Activated naive CD4-positive, alpha-beta T cell treated with anti-CD3 and anti-CD28 coated beads, Interleukin-2, amount 50 U/mL, for 24 hours (primary cell): ENCODE results near the gene POLR2L.
A peak's percentile ranks its signal among the peaks of the same experiment; 100 is the strongest.

ENCODE experiments used
- H3K27ac Mint-ChIP-seq: one replicate; pipeline ENCODE4 v1.8.0; 2021; ENCODE audit warnings: mild to moderate bottlenecking, mixed read lengths
- H3K27me3 Mint-ChIP-seq: one replicate; pipeline ENCODE4 v1.8.0; 2021; ENCODE audit warnings: mixed read lengths
- H3K36me3 Mint-ChIP-seq: one replicate; pipeline ENCODE4 v1.8.0; 2021; ENCODE audit warnings: mixed read lengths
- H3K4me1 Mint-ChIP-seq: one replicate; pipeline ENCODE4 v1.8.0; 2021; ENCODE audit warnings: mixed read lengths
- H3K4me3 Mint-ChIP-seq: one replicate; pipeline ENCODE4 v1.8.0; 2021; ENCODE audit warnings: mild to moderate bottlenecking, mixed read lengths
- H3K9me3 Mint-ChIP-seq: one replicate; pipeline ENCODE4 v1.8.0; 2021; ENCODE audit warnings: mixed read lengths

Gene POLR2L

DNA sequence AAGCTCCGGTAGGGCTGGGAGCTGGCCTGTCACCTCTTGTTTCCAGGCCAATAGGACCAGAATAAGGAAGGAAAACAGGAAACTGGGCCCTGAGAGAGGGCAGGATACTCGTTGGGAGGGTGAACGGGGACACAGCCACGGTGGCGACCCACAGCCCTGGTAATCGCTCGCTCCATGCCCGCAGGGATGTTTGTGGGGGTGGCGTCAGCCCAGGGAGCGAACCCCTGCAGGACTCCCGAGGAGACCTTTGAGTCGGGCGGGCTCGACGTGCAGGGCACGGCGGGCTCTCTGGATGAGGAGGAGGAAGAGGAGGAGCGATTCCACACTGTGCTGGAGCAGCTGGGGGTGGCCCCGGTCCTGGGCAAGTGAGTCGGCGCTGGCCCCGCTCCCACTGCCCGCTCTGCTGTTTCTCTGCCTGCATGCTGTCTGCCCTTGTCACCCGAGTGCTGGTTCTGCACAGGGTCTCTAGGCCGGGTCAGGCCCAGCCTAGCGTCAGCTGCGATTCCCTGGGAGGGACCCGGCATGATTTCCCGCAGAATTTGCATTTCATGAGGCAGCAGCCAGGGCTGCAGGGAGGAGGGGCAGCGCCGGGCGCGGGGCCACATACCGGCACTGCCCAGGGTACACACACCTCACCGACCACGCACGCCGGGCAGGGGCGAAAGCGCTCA is 13.0 kb downstream of the POLR2L start:
- no peaks in the 10 kb centered on the region for H3K9me3 Mint-ChIP-seq
- peak overlapping the region; percentile 35 for H3K27ac Mint-ChIP-seq
- H3K4me1 Mint-ChIP-seq = peaks cover 38% of the 10 kb centered on the region
- H3K27me3 Mint-ChIP-seq = peaks cover 10% of the 10 kb centered on the region
- H3K36me3 Mint-ChIP-seq = no peaks in the 10 kb centered on the region
- H3K4me3 Mint-ChIP-seq = peak overlapping the region; percentile 39

- Mint-ChIP-seq H3K36me3 (no peaks in the 10 kb centered on the region), H3K27ac (peak overlapping the region; percentile 35), H3K4me1 (peaks cover 32% of the 10 kb centered on the region), H3K27me3 (peaks cover 10% of the 10 kb centered on the region), H3K9me3 (no peaks in the 10 kb centered on the region), H3K4me3 (peak overlapping the region; percentile 65)
Measured at GRCh38 chr11:828506-829175, 13.7 kb downstream of the POLR2L start.

- Mint-ChIP-seq H3K4me1 (peaks cover 32% of the 10 kb centered on the region), H3K27ac (peak within 1 kb of the TSS; percentile 6), H3K9me3 (no peaks in the 10 kb centered on the region), H3K36me3 (no peaks in the 10 kb centered on the region), H3K4me3 (peak within 1 kb of the TSS; percentile 65), H3K27me3 (peaks cover 10% of the 10 kb centered on the region)
Measured at GRCh38 chr11:827897-828192, 14.5 kb downstream of the POLR2L start, which contains the start of gene CRACR2B. TSS of gene CRACR2B (plus strand) at chr11:827919. CDS start at chr11:828608, 689 bp downstream.

- Mint-ChIP-seq H3K36me3 (no peaks in the 10 kb centered on the region), H3K4me1 (peaks cover 32% of the 10 kb centered on the region), H3K9me3 (no peaks in the 10 kb centered on the region), H3K27ac (peak overlapping the region; percentile 6), H3K4me3 (peak overlapping the region; percentile 65), H3K27me3 (peaks cover 10% of the 10 kb centered on the region)
Measured at GRCh38 chr11:827146-827896, 15.0 kb downstream of the POLR2L start.

DNA sequence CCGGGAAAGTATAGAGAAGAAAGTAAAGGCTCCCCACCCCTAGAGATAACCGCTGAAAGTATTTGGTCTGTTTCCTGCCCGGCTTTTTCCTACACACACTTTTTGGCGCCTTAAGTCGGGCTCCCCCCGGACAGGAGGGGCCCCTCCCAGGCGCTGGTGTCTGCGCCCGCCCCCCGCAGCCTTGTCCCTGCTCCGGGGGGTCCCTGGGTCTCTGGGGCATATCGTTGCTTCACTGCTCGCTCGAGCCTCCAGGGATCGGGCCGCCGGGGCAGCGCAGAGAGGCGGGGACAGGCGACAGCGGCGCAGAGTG is 15.5 kb downstream of the POLR2L start:
- H3K27ac Mint-ChIP-seq = no peak overlapping the region

DNA sequence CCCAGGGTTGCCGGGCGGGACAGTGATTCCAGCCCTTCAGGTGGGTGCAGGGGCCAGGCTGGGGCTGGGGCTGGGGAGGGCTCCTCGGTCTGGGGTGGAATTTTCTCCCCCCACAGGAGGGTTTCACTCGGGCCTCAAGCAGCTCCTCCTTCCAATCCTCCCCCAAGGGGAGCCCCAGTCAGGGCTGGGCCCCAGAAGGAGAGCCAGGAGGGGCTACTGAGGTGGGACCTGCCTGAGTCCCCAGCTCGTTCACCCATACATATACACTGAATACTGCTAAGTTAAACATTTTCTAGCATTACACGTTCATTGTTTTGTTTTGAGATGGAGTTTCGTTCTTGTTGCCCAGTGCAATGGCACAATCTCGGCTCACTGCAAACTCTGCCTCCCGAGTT is 16.1 kb downstream of the POLR2L start:
- Mint-ChIP-seq H3K27me3 (peaks cover 9% of the 10 kb centered on the region), H3K4me3 (peak overlapping the region; percentile 72), H3K4me1 (peaks cover 25% of the 10 kb centered on the region), H3K36me3 (no peaks in the 10 kb centered on the region), H3K9me3 (no peaks in the 10 kb centered on the region), H3K27ac (no peak overlapping the region)

More for the DNA sequence above, 15.5 kb downstream of the POLR2L start:
- peaks cover 31% of the 10 kb centered on the region for H3K4me1 Mint-ChIP-seq
- peaks cover 10% of the 10 kb centered on the region for H3K27me3 Mint-ChIP-seq
- H3K9me3 Mint-ChIP-seq = no peaks in the 10 kb centered on the region
- H3K4me3 Mint-ChIP-seq = peak overlapping the region; percentile 72
- no peaks in the 10 kb centered on the region for H3K36me3 Mint-ChIP-seq

- Mint-ChIP-seq H3K36me3 (no peaks in the 10 kb centered on the region), H3K4me3 (no peak overlapping the region), H3K27ac (no peak overlapping the region), H3K4me1 (peaks cover 28% of the 10 kb centered on the region), H3K27me3 (peaks cover 9% of the 10 kb centered on the region), H3K9me3 (no peaks in the 10 kb centered on the region)
Measured at GRCh38 chr11:825366-826226, 16.7 kb downstream of the POLR2L start.

- Mint-ChIP-seq H3K4me1 (peaks cover 28% of the 10 kb centered on the region), H3K9me3 (no peaks in the 10 kb centered on the region), H3K27me3 (peaks cover 9% of the 10 kb centered on the region), H3K27ac (no peak overlapping the region), H3K4me3 (no peak overlapping the region), H3K36me3 (no peaks in the 10 kb centered on the region)
Measured at GRCh38 chr11:824942-825341, 17.4 kb downstream of the POLR2L start.

DNA sequence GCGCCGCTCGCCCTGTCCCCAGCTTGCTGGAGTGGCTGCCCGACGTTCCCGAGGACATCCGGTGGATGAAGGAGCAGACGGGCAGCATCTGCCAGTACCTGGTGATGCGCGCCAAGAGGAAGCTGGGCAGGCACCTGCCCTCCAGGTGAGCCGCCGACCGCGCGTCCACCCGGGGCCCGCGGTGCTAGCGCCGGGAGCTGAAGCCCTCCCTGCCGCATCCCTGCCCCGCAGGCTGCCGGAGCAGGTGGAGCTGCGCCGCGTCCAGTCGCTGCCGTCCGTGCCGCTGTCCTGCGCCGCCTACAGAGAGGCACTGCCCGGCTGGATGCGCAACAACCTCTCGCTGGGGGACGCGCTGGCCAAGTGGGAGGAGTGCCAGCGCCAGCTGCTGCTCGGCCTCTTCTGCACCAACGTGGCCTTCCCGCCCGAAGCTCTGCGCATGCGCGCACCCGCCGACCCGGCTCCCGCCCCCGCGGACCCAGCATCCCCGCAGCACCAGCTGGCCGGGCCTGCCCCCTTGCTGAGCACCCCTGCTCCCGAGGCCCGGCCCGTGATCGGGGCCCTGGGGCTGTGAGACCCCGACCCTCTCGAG is 17.9 kb downstream of the POLR2L start:
- Mint-ChIP-seq H3K4me1 (peaks cover 23% of the 10 kb centered on the region), H3K36me3 (no peaks in the 10 kb centered on the region), H3K27me3 (peaks cover 9% of the 10 kb centered on the region), H3K27ac (no peak overlapping the region), H3K4me3 (no peak overlapping the region), H3K9me3 (no peaks in the 10 kb centered on the region)

GRCh38 chr11:823441-824291 is 18.7 kb downstream of the POLR2L start:
- H3K4me1 Mint-ChIP-seq = peaks cover 17% of the 10 kb centered on the region
- no peak overlapping the region for H3K4me3 Mint-ChIP-seq
- H3K36me3 Mint-ChIP-seq = no peaks in the 10 kb centered on the region
- H3K27ac Mint-ChIP-seq = no peak overlapping the region
- H3K9me3 Mint-ChIP-seq = no peaks in the 10 kb centered on the region
- H3K27me3 Mint-ChIP-seq = peaks cover 6% of the 10 kb centered on the region

DNA sequence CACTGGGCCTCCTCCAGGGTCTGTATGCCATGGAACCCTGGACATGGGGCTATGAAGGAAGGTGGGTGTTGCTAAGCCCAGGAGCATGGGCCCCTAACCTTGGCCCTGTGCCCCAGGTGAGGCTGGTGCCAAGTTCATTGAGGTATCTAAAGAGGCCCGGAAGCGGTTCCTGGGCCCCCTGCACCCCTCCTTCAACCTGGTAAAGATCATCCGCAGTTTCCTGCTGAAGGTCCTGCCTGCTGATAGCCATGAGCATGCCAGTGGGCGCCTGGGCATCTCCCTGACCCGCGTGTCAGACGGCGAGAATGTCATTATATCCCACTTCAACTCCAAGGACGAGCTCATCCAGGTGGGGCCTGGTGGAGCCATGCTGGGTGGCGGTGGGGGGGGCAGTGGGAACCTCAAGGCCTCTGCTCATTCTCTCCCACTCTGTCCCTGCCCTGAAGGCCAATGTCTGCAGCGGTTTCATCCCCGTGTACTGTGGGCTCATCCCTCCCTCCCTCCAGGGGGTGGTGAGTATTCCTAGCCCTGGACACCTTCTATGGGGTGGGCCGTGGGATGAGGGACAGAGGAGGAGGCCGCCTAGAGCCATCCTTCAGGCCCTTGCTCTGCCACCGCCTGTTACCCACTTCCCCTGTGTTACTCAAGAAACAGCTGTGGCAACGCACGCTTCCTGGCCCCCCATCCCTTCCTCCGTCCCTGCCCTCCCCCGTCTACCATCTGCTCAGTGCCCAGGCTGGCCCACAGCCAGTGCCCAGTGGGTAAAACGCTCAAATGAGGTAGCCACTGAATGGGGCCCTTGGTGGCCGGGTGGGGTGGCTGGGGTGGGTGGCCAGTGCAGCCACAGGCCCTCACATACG is 20.6 kb downstream of the POLR2L start:
- Mint-ChIP-seq H3K27ac (no peak overlapping the region), H3K9me3 (no peaks in the 10 kb centered on the region), H3K36me3 (no peaks in the 10 kb centered on the region), H3K4me3 (peak overlapping the region; percentile 30), H3K4me1 (peaks cover 8% of the 10 kb centered on the region), H3K27me3 (no peaks in the 10 kb centered on the region)

GRCh38 chr11:820655-821511 is 21.4 kb downstream of the POLR2L start:
- Mint-ChIP-seq H3K36me3 (no peaks in the 10 kb centered on the region), H3K9me3 (no peaks in the 10 kb centered on the region), H3K4me1 (peaks cover 4% of the 10 kb centered on the region), H3K27me3 (no peaks in the 10 kb centered on the region), H3K4me3 (peak overlapping the region; percentile 86), H3K27ac (no peak overlapping the region)
